ENCODE results near the gene SCGN. TPM values are rescaled to one million over a fixed set of nuclear protein-coding genes. Genes with fewer than 3 reads are reported as not detected.

SCGN gene
- total and polyA plus RNA-seq, 9 of the 15 experiments (the other 6 are each of a cell fraction or from before 2014, with no cell fraction given): not detected

GRCh38 chr6:25652007-25652515, at the start of gene SCGN (continued):
- TF ChIP-seq ETV6 (IDR thresholded peaks at IDR 0.05; ENCODE audit: borderline replicate concordance in 1 of 2, low read depth in 2 of 2, low read length in 1 of 2) (no peak), ETV6 (CRISPR knock-in tag; IDR thresholded peaks at IDR 0.05; ENCODE audit: borderline replicate concordance) (no peak), ZBTB11 (CRISPR knock-in tag; IDR thresholded peaks at IDR 0.05) (peak in 1 of 3 experiments; percentile 54; a peak in 2 of 6 replicates), NCOA1 (IDR thresholded peaks at IDR 0.05; ENCODE audit: low read depth) (no peak), POLR2H (tag; IDR thresholded peaks at IDR 0.05; ENCODE audit: low read depth) (no peak), HMG20A (CRISPR knock-in tag; conservative IDR thresholded peaks at IDR 0.05) (no peak), JUND (IDR thresholded peaks at IDR 0.05; ENCODE audit: borderline replicate concordance, low read depth, low read length) (no peak), JUND (tag; IDR thresholded peaks at IDR 0.05; ENCODE audit: borderline replicate concordance, low read depth, low read length) (no peak; the same call in 2 of the 3 replicates), REST (IDR thresholded peaks at IDR 0.05; ENCODE audit: borderline replicate concordance) (peak; percentile 99), REST (CRISPR knock-in tag; IDR thresholded peaks at IDR 0.05; ENCODE audit: low read depth) (peak; percentile 99)

Data from K562 (cell line).